Measurements from ENCODE around the gene SAXO2. TPM values are rescaled to one million over a fixed set of nuclear protein-coding genes. Genes with fewer than 3 reads are reported as not detected.
"Not testable (repeated sequence)": the region's sequence is repeated elsewhere in the genome, so short reads cannot be mapped to it uniquely, and the experiment has no call there.

Gene SAXO2
- total and polyA plus RNA-seq, 2 experiments from 2014 or later, result 0.73 to 10.1 TPM

- TF ChIP-seq, protein P1, sequence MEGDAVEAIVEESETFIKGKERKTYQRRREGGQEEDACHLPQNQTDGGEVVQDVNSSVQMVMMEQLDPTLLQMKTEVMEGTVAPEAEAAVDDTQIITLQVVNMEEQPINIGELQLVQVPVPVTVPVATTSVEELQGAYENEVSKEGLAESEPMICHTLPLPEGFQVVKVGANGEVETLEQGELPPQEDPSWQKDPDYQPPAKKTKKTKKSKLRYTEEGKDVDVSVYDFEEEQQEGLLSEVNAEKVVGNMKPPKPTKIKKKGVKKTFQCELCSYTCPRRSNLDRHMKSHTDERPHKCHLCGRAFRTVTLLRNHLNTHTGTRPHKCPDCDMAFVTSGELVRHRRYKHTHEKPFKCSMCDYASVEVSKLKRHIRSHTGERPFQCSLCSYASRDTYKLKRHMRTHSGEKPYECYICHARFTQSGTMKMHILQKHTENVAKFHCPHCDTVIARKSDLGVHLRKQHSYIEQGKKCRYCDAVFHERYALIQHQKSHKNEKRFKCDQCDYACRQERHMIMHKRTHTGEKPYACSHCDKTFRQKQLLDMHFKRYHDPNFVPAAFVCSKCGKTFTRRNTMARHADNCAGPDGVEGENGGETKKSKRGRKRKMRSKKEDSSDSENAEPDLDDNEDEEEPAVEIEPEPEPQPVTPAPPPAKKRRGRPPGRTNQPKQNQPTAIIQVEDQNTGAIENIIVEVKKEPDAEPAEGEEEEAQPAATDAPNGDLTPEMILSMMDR (conservative IDR thresholded peaks at IDR 0.05; ENCODE audit: low read depth in 2 of 2), result no peak
Observed at GRCh38 chr15:82298520-82298919, 35.9 kb downstream of the SAXO2 start (continued).

GRCh38 chr15:82299511-82299914 lies 36.9 kb downstream of the SAXO2 start:
- not testable (repeated sequence) for H3F3A ChIP-seq (replicated peaks; ENCODE audit: low read depth); ATAC-seq; H3K36me3 ChIP-seq (ENCODE audit: insufficient read depth); DNase-seq (ENCODE audit: low spot score); H3K27me3 ChIP-seq (ENCODE audit: insufficient read depth); H3K27ac Mint-ChIP-seq; H3K27ac ChIP-seq (ENCODE audit: low read depth); H3K9me2 ChIP-seq (ENCODE audit: insufficient read depth); H4K20me1 ChIP-seq (replicated peaks; ENCODE audit: insufficient read depth); H3K4me2 ChIP-seq; H3K4me3 ChIP-seq; H3K4me3 Mint-ChIP-seq; H3K4me1 Mint-ChIP-seq; H3K36me3 Mint-ChIP-seq (ENCODE audit: low read depth); H3K9me3 Mint-ChIP-seq; H3K79me2 ChIP-seq (replicated peaks; ENCODE audit: insufficient read depth); H2AFZ ChIP-seq; H3K4me1 ChIP-seq (ENCODE audit: insufficient read depth)
- H3K27me3 Mint-ChIP-seq (ENCODE audit: insufficient read depth, low read depth, poor library complexity), result peaks cover 14% of the 10 kb centered on the region

GRCh38 chr15:82300326-82300725 lies 37.7 kb downstream of the SAXO2 start:
- not testable (repeated sequence) for H3K4me3 ChIP-seq; H3K27ac Mint-ChIP-seq; H3K9me3 Mint-ChIP-seq; H3F3A ChIP-seq (replicated peaks; ENCODE audit: low read depth); H3K27me3 ChIP-seq (ENCODE audit: insufficient read depth); DNase-seq (ENCODE audit: low spot score); H3K4me3 Mint-ChIP-seq; H3K36me3 Mint-ChIP-seq (ENCODE audit: low read depth); H3K79me2 ChIP-seq (replicated peaks; ENCODE audit: insufficient read depth); H3K4me1 Mint-ChIP-seq; H3K27ac ChIP-seq (ENCODE audit: low read depth); H2AFZ ChIP-seq; H3K4me1 ChIP-seq (ENCODE audit: insufficient read depth); H4K20me1 ChIP-seq (replicated peaks; ENCODE audit: insufficient read depth); ATAC-seq; H3K4me2 ChIP-seq; H3K9me2 ChIP-seq (ENCODE audit: insufficient read depth); H3K36me3 ChIP-seq (ENCODE audit: insufficient read depth)
- H3K27me3 Mint-ChIP-seq (ENCODE audit: insufficient read depth, low read depth, poor library complexity), result peaks cover 14% of the 10 kb centered on the region

GRCh38 chr15:82300883-82301282 lies 38.3 kb downstream of the SAXO2 start:
- Histone ChIP-seq H3K4me2 (no peak overlapping the region), H3K36me3 (ENCODE audit: insufficient read depth) (no peaks in the 10 kb centered on the region), H4K20me1 (replicated peaks; ENCODE audit: insufficient read depth) (no peaks in the 10 kb centered on the region), H3F3A (replicated peaks; ENCODE audit: low read depth) (no peaks in the 10 kb centered on the region), H3K27ac (ENCODE audit: low read depth) (no peak overlapping the region), H3K4me3 (no peak overlapping the region), H3K4me1 (ENCODE audit: insufficient read depth) (no peaks in the 10 kb centered on the region), H3K79me2 (replicated peaks; ENCODE audit: insufficient read depth) (no peaks in the 10 kb centered on the region), H3K9me2 (ENCODE audit: insufficient read depth) (no peaks in the 10 kb centered on the region), H2AFZ (no peak overlapping the region), H3K27me3 (ENCODE audit: insufficient read depth) (no peaks in the 10 kb centered on the region)
- peaks cover 14% of the 10 kb centered on the region for H3K27me3 Mint-ChIP-seq (ENCODE audit: insufficient read depth, low read depth, poor library complexity)
- DNase-seq (ENCODE audit: low spot score) (no peak), ATAC-seq (no peak)
- no peak for TF ChIP-seq NANOG (IDR thresholded peaks at IDR 0.05; ENCODE audit: borderline replicate concordance)
- no peak for TF ChIP-seq JUNB (IDR thresholded peaks at IDR 0.05; ENCODE audit: unreplicated experiment)
- no peak for TF ChIP-seq ZNF331 (CRISPR knock-in tag; IDR thresholded peaks at IDR 0.05; ENCODE audit: low read depth)
- H3K27ac Mint-ChIP-seq, result no peak overlapping the region
- H3K4me1 Mint-ChIP-seq, result no peaks in the 10 kb centered on the region
- no peak overlapping the region for H3K4me3 Mint-ChIP-seq
- H3K9me3 Mint-ChIP-seq, result no peaks in the 10 kb centered on the region
- no peaks in the 10 kb centered on the region for H3K36me3 Mint-ChIP-seq (ENCODE audit: low read depth)

All from GM23338 (cell line).